ENCODE data around the gene PIGL. TPM values are rescaled to one million over a fixed set of nuclear protein-coding genes. Genes with fewer than 3 reads are reported as not detected.

The PIGL gene
- total and polyA plus RNA-seq, 2 of the 4 experiments (the other 2 are of a cell fraction) = 17.9 to 29.5 TPM

GRCh38 chr17:16250635-16251034 is 33.6 kb downstream of the PIGL start:
- no peak overlapping the region for H2AK9ac ChIP-seq (replicated peaks; ENCODE audit: low read depth, low read length, poor library complexity)
- H3K36me3 ChIP-seq (ENCODE audit: control insufficient read depth, insufficient read depth, low read length) = no peaks in the 10 kb centered on the region
- no peaks in the 10 kb centered on the region for H3K9me1 ChIP-seq (ENCODE audit: insufficient read depth, low read length)
- H4K20me1 ChIP-seq (ENCODE audit: insufficient read depth, low read length) = no peaks in the 10 kb centered on the region
- ChIA-PET CTCF (interaction anchor here (0.6 kb wide), 1 partner anchor 77 kb away, joined by 3 read pairs; no protein-coding TSS in a partner anchor), POLR2A (ENCODE audit: unreplicated experiment) (no interaction called here)
- no peaks in the 10 kb centered on the region for H3K27me3 ChIP-seq (ENCODE audit: control insufficient read depth, insufficient read depth, low read length)
- H3K27ac ChIP-seq (ENCODE audit: insufficient read depth, low read length) = no peak overlapping the region
- H3K23ac ChIP-seq (ENCODE audit: low read depth, low read length) = no peak overlapping the region
- no peak overlapping the region; a peak in 1 of 4 replicates for H4K8ac ChIP-seq (ENCODE audit: low read depth in 2 of 2, low read length in 2 of 2)
- peak; percentile 68 for ATAC-seq (ENCODE audit: low read depth)
- H2BK5ac ChIP-seq (ENCODE audit: low read depth, low read length, poor library complexity, severe bottlenecking) = no peak overlapping the region
- H3K14ac ChIP-seq (replicated peaks; ENCODE audit: low read depth, low read length) = no peak overlapping the region
- no peak overlapping the region for H2BK20ac ChIP-seq (ENCODE audit: low read depth, low read length)
- dilution Hi-C loops (cut with HindIII; ENCODE audit: low sequenced_read_pairs, unreplicated experiment) (no loop called here), intact Hi-C loops (cut with micrococcal nuclease) (no loop called here), in situ Hi-C loops (cut with MboI; ENCODE audit: low sequenced_read_pairs) (no loop called here)
- H3K4me2 ChIP-seq (ENCODE audit: low read depth, low read length) = no peak overlapping the region
- peak; percentile 60 for DNase-seq
- no peak overlapping the region for H4K5ac ChIP-seq (ENCODE audit: low read depth, low read length)
- no peak overlapping the region for H2BK120ac ChIP-seq (ENCODE audit: low read depth, low read length)
- no peak overlapping the region for H3K4ac ChIP-seq (ENCODE audit: low read depth, low read length)
- H3K56ac ChIP-seq (ENCODE audit: extremely low read depth, insufficient read depth, low read length) = no peak overlapping the region
- BruUV-seq (replicated peaks) = no TSS peak
- H3K4me1 ChIP-seq (ENCODE audit: control insufficient read depth, insufficient read depth, low read length) = peaks cover 6% of the 10 kb centered on the region
- WGBS, 2 experiments (ENCODE audit: extremely low coverage in 2 of 2, insufficient read length in 1 of 2) = no CpG with 5 or more reads among the region's 1 CpG
- no peak overlapping the region for H3K9ac ChIP-seq (ENCODE audit: low read depth, low read length)
- H3K9me3 ChIP-seq (ENCODE audit: control insufficient read depth, insufficient read depth, low read length) = no peaks in the 10 kb centered on the region
- no peak overlapping the region for H4K91ac ChIP-seq (ENCODE audit: insufficient read depth, low read depth, low read length)
- no peak overlapping the region for H2AFZ ChIP-seq (replicated peaks; ENCODE audit: low read length, poor library complexity)
- H3K18ac ChIP-seq (ENCODE audit: low read depth, low read length) = no peak overlapping the region; the same call in 1 of the 2 replicates
- no peak overlapping the region for H3K4me3 ChIP-seq (ENCODE audit: insufficient read depth, low read depth, low read length)
- TF ChIP-seq RAD21 (IDR thresholded peaks at IDR 0.05; ENCODE audit: low read length) (no peak), FOS (IDR thresholded peaks at IDR 0.05; ENCODE audit: low read depth, low read length) (no peak), NFE2L2 (IDR thresholded peaks at IDR 0.05; ENCODE audit: low read depth, low read length) (no peak), MAZ (IDR thresholded peaks at IDR 0.05; ENCODE audit: borderline replicate concordance, low read depth, low read length) (no peak), CEBPB (IDR thresholded peaks at IDR 0.05; ENCODE audit: low read depth, low read length) (peak; percentile 85), USF2 (IDR thresholded peaks at IDR 0.05; ENCODE audit: low read depth, low read length) (no peak)
- H3K79me1 ChIP-seq (ENCODE audit: low read depth in 1 of 2, low read length in 2 of 2) = peaks cover 12 to 15% of the 10 kb centered on the region in 2 experiments
- no peak overlapping the region for H2BK15ac ChIP-seq (ENCODE audit: low read depth, low read length)
- no peak overlapping the region for H2AK5ac ChIP-seq (ENCODE audit: low read depth, low read length)
